ENCODE measurements around the gene CLCN7. TPM values are rescaled to one million over a fixed set of nuclear protein-coding genes. Genes with fewer than 3 reads are reported as not detected.

Gene CLCN7
- total and polyA plus RNA-seq, 5 donors from 2014 or later = 22.0 to 104 (median 24.5) TPM

- Mint-ChIP-seq H3K36me3 (peaks cover 4% of the 10 kb centered on the region), H3K9me3 (peaks cover 0 to 1% (median 0%) of the 10 kb centered on the region in 7 donors), H3K27me3 (no peaks in the 10 kb centered on the region), H3K27ac (no peak overlapping the region), H3K4me1 (peaks cover 0 to 3% (median 0%) of the 10 kb centered on the region in 4 donors), H3K4me3 (no peak overlapping the region)
- ATAC-seq (ENCODE audit: low read depth in 2 of 2) = no peak
- Histone ChIP-seq H3K27ac (ENCODE audit: insufficient read depth, low read length, poor library complexity, severe bottlenecking) (no peak overlapping the region), H3K27me3 (ENCODE audit: control insufficient read depth, insufficient read depth, low read length) (no peaks in the 10 kb centered on the region), H3K4me3 (ENCODE audit: low read depth, low read length) (no peak overlapping the region), H3K9me3 (ENCODE audit: control insufficient read depth in 2 of 2, low read length in 2 of 2) (no peaks in the 10 kb centered on the region), H3K36me3 (ENCODE audit: control insufficient read depth, insufficient read depth, low read length) (peaks cover 12% of the 10 kb centered on the region), H3K4me1 (ENCODE audit: control insufficient read depth, insufficient read depth, low read length, poor library complexity, severe bottlenecking) (no peaks in the 10 kb centered on the region)
- DNase-seq = no peak
Measured at GRCh38 chr16:1460602-1461138, 14.2 kb downstream of the CLCN7 start.

- DNase-seq = no peak
- Histone ChIP-seq H3K36me3 (ENCODE audit: control insufficient read depth, insufficient read depth, low read length) (peaks cover 17% of the 10 kb centered on the region), H3K27me3 (ENCODE audit: control insufficient read depth, insufficient read depth, low read length) (no peaks in the 10 kb centered on the region), H3K4me1 (ENCODE audit: control insufficient read depth, insufficient read depth, low read length, poor library complexity, severe bottlenecking) (no peaks in the 10 kb centered on the region), H3K9me3 (ENCODE audit: control insufficient read depth in 2 of 2, low read length in 2 of 2) (no peaks in the 10 kb centered on the region), H3K27ac (ENCODE audit: insufficient read depth, low read length, poor library complexity, severe bottlenecking) (no peak overlapping the region), H3K4me3 (ENCODE audit: low read depth, low read length) (no peak overlapping the region)
- H3K27ac Mint-ChIP-seq = no peak overlapping the region
- ATAC-seq (ENCODE audit: low read depth in 2 of 2) = no peak
- peaks cover 0 to under 1% (median 0%) of the 10 kb centered on the region in 4 donors for H3K4me1 Mint-ChIP-seq
- H3K4me3 Mint-ChIP-seq = no peak overlapping the region
- H3K9me3 Mint-ChIP-seq = peaks cover 0 to 1% (median 0%) of the 10 kb centered on the region in 7 donors
- no peaks in the 10 kb centered on the region for H3K27me3 Mint-ChIP-seq
- H3K36me3 Mint-ChIP-seq = peaks cover 4% of the 10 kb centered on the region
Measured at GRCh38 chr16:1459967-1460366, 14.9 kb downstream of the CLCN7 start.

GRCh38 chr16:1458977-1459341, 15.9 kb downstream of the CLCN7 start:
- Histone ChIP-seq H3K9me3 (ENCODE audit: control insufficient read depth in 2 of 2, low read length in 2 of 2) (no peaks in the 10 kb centered on the region), H3K4me1 (ENCODE audit: control insufficient read depth, insufficient read depth, low read length, poor library complexity, severe bottlenecking) (no peaks in the 10 kb centered on the region), H3K36me3 (ENCODE audit: control insufficient read depth, insufficient read depth, low read length) (peaks cover 19% of the 10 kb centered on the region), H3K4me3 (ENCODE audit: low read depth, low read length) (no peak overlapping the region), H3K27me3 (ENCODE audit: control insufficient read depth, insufficient read depth, low read length) (no peaks in the 10 kb centered on the region), H3K27ac (ENCODE audit: insufficient read depth, low read length, poor library complexity, severe bottlenecking) (no peak overlapping the region)
- Mint-ChIP-seq H3K36me3 (peaks cover 6% of the 10 kb centered on the region), H3K27me3 (no peaks in the 10 kb centered on the region), H3K27ac (peak overlapping the region in 1 of 3 donors; percentile 25), H3K9me3 (peaks cover 0 to 1% (median 0%) of the 10 kb centered on the region in 7 donors), H3K4me1 (peaks cover 0 to 3% (median 0%) of the 10 kb centered on the region in 4 donors), H3K4me3 (no peak overlapping the region)
- DNase-seq = no peak
- ATAC-seq (ENCODE audit: low read depth in 2 of 2) = peak; percentile 29 to 48

GRCh38 chr16:1458336-1458976, 16.4 kb downstream of the CLCN7 start:
- H3K4me1 Mint-ChIP-seq = peaks cover 0 to 3% (median 0%) of the 10 kb centered on the region in 4 donors

GRCh38 chr16:1457489-1458245, 17.2 kb downstream of the CLCN7 start:
- H3K36me3 ChIP-seq (ENCODE audit: control insufficient read depth, insufficient read depth, low read length) = peaks cover 22% of the 10 kb centered on the region
- no peak overlapping the region for H3K4me3 ChIP-seq (ENCODE audit: low read depth, low read length)
- peaks cover 0 to 3% (median 0%) of the 10 kb centered on the region in 4 donors for H3K4me1 Mint-ChIP-seq
- no peak overlapping the region for H3K4me3 Mint-ChIP-seq
- H3K36me3 Mint-ChIP-seq = peaks cover 9% of the 10 kb centered on the region
- H3K4me1 ChIP-seq (ENCODE audit: control insufficient read depth, insufficient read depth, low read length, poor library complexity, severe bottlenecking) = no peaks in the 10 kb centered on the region
- H3K9me3 ChIP-seq (ENCODE audit: control insufficient read depth in 2 of 2, low read length in 2 of 2) = no peaks in the 10 kb centered on the region
- no peak overlapping the region for H3K27ac ChIP-seq (ENCODE audit: insufficient read depth, low read length, poor library complexity, severe bottlenecking)
- H3K9me3 Mint-ChIP-seq = peaks cover 0 to 1% (median 0%) of the 10 kb centered on the region in 7 donors
- no peak for DNase-seq
- H3K27me3 Mint-ChIP-seq = no peaks in the 10 kb centered on the region
- H3K27ac Mint-ChIP-seq = no peak overlapping the region
- ATAC-seq (ENCODE audit: low read depth in 2 of 2) = no peak
- no peaks in the 10 kb centered on the region for H3K27me3 ChIP-seq (ENCODE audit: control insufficient read depth, insufficient read depth, low read length)

More at GRCh38 chr16:1458336-1458976, 16.4 kb downstream of the CLCN7 start:
- H3K9me3 ChIP-seq (ENCODE audit: control insufficient read depth in 2 of 2, low read length in 2 of 2) = no peaks in the 10 kb centered on the region
- peaks cover 20% of the 10 kb centered on the region for H3K36me3 ChIP-seq (ENCODE audit: control insufficient read depth, insufficient read depth, low read length)
- peaks cover 9% of the 10 kb centered on the region for H3K36me3 Mint-ChIP-seq
- no peak overlapping the region for H3K27ac ChIP-seq (ENCODE audit: insufficient read depth, low read length, poor library complexity, severe bottlenecking)
- ATAC-seq (ENCODE audit: low read depth in 2 of 2) = no peak
- no peak for DNase-seq
- H3K9me3 Mint-ChIP-seq = peaks cover 0 to 1% (median 0%) of the 10 kb centered on the region in 7 donors
- peak overlapping the region in 1 of 3 donors; percentile 25 for H3K27ac Mint-ChIP-seq
- no peak overlapping the region for H3K4me3 Mint-ChIP-seq
- H3K27me3 Mint-ChIP-seq = no peaks in the 10 kb centered on the region
- no peaks in the 10 kb centered on the region for H3K4me1 ChIP-seq (ENCODE audit: control insufficient read depth, insufficient read depth, low read length, poor library complexity, severe bottlenecking)
- no peaks in the 10 kb centered on the region for H3K27me3 ChIP-seq (ENCODE audit: control insufficient read depth, insufficient read depth, low read length)
- H3K4me3 ChIP-seq (ENCODE audit: low read depth, low read length) = no peak overlapping the region

GRCh38 chr16:1456951-1457350, 17.9 kb downstream of the CLCN7 start:
- Histone ChIP-seq H3K9me3 (ENCODE audit: control insufficient read depth in 2 of 2, low read length in 2 of 2) (no peaks in the 10 kb centered on the region), H3K27me3 (ENCODE audit: control insufficient read depth, insufficient read depth, low read length) (no peaks in the 10 kb centered on the region), H3K27ac (ENCODE audit: insufficient read depth, low read length, poor library complexity, severe bottlenecking) (no peak overlapping the region), H3K36me3 (ENCODE audit: control insufficient read depth, insufficient read depth, low read length) (peaks cover 25% of the 10 kb centered on the region), H3K4me1 (ENCODE audit: control insufficient read depth, insufficient read depth, low read length, poor library complexity, severe bottlenecking) (no peaks in the 10 kb centered on the region), H3K4me3 (ENCODE audit: low read depth, low read length) (no peak overlapping the region)
- Mint-ChIP-seq H3K4me3 (no peak overlapping the region), H3K9me3 (peaks cover 0 to 1% (median 0%) of the 10 kb centered on the region in 7 donors), H3K27me3 (no peaks in the 10 kb centered on the region), H3K27ac (no peak overlapping the region), H3K36me3 (peaks cover 12% of the 10 kb centered on the region), H3K4me1 (peaks cover 0 to 3% (median 0%) of the 10 kb centered on the region in 4 donors)
- ATAC-seq (ENCODE audit: low read depth in 2 of 2) = no peak
- DNase-seq = no peak

GRCh38 chr16:1455190-1456171, 19.3 kb downstream of the CLCN7 start:
- H3K9me3 Mint-ChIP-seq = peaks cover 0 to 1% (median 0%) of the 10 kb centered on the region in 7 donors
- Histone ChIP-seq H3K36me3 (ENCODE audit: control insufficient read depth, insufficient read depth, low read length) (peaks cover 25% of the 10 kb centered on the region), H3K27ac (ENCODE audit: insufficient read depth, low read length, poor library complexity, severe bottlenecking) (no peak overlapping the region), H3K27me3 (ENCODE audit: control insufficient read depth, insufficient read depth, low read length) (no peaks in the 10 kb centered on the region), H3K4me3 (ENCODE audit: low read depth, low read length) (no peak overlapping the region), H3K9me3 (ENCODE audit: control insufficient read depth in 2 of 2, low read length in 2 of 2) (no peaks in the 10 kb centered on the region), H3K4me1 (ENCODE audit: control insufficient read depth, insufficient read depth, low read length, poor library complexity, severe bottlenecking) (no peaks in the 10 kb centered on the region)
- H3K4me3 Mint-ChIP-seq = no peak overlapping the region
- no peak for ATAC-seq (ENCODE audit: low read depth in 2 of 2)
- DNase-seq = no peak
- peaks cover 0 to 3% (median 0%) of the 10 kb centered on the region in 4 donors for H3K4me1 Mint-ChIP-seq
- H3K36me3 Mint-ChIP-seq = peaks cover 16% of the 10 kb centered on the region
- no peak overlapping the region for H3K27ac Mint-ChIP-seq
- no peaks in the 10 kb centered on the region for H3K27me3 Mint-ChIP-seq
